NOMO-1 treated with dmso at 0.1 percent for 144 hours (cell line): ENCODE results near the gene PELI2.
"Not testable (repeated sequence)": the region's sequence is repeated elsewhere in the genome, so short reads cannot be mapped to it uniquely, and the experiment has no call there.

Experiments used
- DNase-seq: peaks from one replicate; lab custom pipeline; 2025; ENCODE audit not compliant: unreplicated experiment; lab: John Stamatoyannopoulos, UW

Gene PELI2

DNA sequence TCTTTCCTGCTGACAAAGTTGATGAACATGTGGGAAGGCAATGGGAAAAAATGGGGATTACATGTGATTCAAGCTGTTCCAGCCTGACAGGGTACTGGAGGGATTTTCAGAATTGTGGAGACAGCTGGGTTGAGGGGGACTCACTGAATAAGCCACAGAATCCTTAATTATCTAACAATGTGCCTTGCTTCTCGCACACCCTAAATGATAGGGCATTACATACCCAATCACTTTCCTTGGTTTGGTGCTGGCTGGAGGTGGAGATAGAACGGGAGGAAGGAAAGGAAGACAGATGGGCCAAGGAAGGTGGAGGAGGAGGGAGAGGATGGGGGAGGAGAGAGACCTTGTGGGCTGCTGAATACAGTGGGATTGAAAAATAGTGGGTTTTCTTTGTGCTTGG, 20.7 kb downstream of the PELI2 start:
- DNase-seq = no peak

DNA sequence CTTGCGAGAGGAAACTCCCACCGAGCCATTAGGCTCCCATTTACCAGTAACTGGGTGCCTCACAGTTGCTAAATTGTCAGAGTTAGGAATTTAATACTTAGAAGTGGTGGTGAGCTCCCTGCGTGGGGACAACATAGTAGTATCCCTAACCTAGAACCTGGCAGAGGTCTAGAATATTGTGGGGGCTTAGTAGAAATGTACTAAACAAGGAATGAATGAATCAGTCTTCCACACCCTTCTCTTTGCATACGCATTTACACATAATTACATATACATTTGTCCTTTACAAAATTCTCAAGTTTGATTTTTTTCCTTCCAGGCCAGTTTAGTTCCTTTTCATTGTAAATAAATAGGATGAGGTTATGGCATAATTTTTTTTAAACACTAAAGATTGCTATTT, 24.1 kb downstream of the PELI2 start:
- DNase-seq = no peak

GRCh38 chr14:56143025-56143424, 24.8 kb downstream of the PELI2 start:
- DNase-seq = no peak

DNA sequence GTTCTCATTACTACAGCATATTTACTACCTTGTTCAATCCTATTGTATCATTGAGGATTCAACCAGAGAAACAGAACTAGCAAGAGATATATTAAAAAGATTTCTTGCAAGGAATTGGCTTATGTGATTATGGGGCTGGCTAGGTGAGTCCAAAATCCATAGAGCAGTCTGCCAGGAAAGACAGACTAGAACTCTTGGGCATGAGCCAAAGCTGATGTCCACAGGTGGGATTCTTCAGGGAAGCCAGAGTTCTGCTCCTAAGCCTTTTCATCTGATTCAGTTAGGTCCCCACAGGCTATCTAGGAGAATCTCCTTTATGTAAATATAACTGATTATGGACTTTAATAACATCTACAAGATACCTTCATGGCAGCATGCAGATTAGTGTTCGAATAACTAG, 26.0 kb downstream of the PELI2 start:
- DNase-seq = no peak

- DNase-seq = no peak
These were observed 27.1 kb downstream of the PELI2 start for GRCh38 chr14:56145181-56145769.

DNA sequence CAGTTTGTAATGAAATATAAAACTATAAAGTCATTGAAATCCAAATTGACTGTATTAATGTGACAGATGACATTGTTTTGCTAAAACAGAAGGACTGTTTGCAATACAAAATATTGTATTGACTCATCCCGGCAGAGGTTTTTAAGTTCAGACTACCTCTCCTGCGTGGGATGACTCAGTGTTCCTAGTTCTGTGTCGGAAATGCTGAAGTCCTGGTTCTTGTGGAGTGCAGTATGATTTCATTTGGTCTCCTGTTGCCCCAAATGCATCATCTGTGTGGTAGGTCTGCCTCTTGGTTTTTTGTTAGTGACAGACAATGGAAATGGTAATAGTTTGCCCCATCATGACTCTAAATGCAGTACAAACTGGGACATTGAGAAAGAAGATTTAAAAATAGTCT, 27.8 kb downstream of the PELI2 start:
- no peak for DNase-seq

DNA sequence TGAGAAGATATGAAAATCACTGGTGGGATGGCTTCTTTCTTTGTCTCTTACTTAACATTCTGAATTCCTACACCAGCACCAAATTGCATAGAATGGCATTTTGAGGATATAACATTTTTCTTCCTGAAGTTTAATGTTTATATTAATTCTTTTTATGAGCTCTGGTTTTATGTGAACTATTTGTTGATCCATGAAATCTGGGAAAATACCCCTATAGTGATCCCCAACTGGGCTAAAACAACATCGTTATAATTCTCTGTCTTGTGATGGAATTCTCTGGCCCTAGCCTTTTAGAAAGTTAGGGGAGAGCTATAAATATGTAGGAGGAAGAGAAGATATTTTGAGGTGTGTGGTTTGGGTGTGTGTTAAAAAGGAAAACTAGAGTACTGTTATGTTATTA, 29.2 kb downstream of the PELI2 start:
- no peak for DNase-seq

GRCh38 chr14:56147986-56148901, 30.0 kb downstream of the PELI2 start:
- DNase-seq = peak; percentile 27

DNA sequence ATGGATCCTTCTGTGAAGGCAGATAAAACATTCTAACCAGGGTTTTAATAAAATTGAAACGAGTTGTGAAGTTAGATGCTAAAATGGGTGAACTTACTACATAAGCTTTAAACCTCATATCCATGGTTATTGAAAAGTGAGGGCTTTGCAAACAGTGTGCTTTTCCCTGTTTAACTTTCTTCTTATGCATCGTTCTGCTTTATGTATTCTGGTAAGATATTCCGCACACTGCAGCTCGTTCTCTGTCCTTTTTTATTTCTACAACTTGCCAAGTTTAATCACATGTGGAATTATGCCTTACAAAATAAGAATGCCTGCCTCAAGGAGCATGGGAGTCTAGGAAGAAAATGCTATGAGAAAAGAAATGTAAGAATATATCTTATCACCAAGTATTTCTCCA, 30.9 kb downstream of the PELI2 start:
- no peak for DNase-seq

GRCh38 chr14:56149995-56150394, 31.8 kb downstream of the PELI2 start:
- DNase-seq = no peak

GRCh38 chr14:56150645-56151345, 32.6 kb downstream of the PELI2 start:
- no peak for DNase-seq

DNA sequence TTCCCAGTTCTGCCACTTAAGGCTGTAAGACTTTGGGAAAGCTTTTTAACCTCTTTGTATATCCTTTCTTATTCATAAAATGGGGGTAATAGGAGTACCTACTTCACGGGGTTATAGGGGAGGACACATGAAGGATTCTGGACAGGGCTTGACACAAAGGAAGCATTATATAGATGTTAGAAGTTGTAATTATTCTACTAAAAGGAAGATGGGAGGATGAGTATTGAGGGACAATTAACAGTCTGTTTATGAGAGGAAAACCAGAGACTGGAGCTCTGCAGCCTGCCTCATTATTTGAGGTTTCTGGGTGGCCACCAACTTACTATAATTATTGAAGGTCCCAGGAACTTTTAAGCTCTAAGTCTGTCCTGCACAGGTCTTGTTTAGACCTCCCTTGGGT, 34.0 kb downstream of the PELI2 start:
- no peak for DNase-seq

- DNase-seq = no peak
These were observed 35.1 kb downstream of the PELI2 start for GRCh38 chr14:56153267-56153666.

GRCh38 chr14:56154321-56154720, 36.1 kb downstream of the PELI2 start:
- no peak for DNase-seq

DNA sequence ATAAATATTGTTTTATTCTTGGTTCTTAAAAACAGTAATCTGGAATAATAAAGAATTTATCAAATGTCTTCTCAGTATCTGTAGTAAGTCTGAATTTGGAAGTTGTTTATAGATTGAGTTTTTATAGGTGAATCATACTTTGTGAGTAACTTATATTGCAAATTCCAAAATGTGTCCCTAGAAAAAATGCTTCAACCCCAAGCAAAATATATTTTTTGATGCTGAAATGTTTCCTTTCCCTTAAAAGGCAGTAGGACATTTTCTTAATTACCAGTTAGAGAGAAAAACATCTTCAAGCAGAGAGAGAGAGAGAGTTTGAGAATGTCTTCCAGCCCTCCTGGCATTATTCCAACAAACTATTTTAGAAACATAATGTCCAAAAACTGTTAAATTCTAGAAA, 37.9 kb downstream of the PELI2 start:
- no peak for DNase-seq

DNA sequence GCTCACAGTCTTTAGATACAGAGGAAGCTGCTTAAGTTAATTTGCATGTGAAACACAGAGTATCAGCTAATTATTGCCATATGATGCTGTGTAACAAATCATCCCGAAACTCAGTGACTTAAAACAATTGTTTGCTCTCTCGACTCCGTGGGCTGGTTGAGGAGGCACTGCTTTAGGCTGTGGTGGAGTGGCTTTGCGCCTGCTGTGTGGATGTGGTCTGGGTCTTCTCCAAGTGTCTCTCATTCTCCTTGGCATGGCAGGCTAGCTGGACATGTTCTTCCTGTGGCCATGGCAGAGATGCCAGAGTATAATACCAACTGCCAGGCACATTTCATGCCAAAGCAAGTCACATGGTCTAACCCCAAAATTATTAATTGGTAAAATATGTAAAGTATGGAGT, 40.9 kb downstream of the PELI2 start:
- DNase-seq = no peak

- no peak for DNase-seq
These were observed 41.9 kb downstream of the PELI2 start for GRCh38 chr14:56160088-56160487.

DNA sequence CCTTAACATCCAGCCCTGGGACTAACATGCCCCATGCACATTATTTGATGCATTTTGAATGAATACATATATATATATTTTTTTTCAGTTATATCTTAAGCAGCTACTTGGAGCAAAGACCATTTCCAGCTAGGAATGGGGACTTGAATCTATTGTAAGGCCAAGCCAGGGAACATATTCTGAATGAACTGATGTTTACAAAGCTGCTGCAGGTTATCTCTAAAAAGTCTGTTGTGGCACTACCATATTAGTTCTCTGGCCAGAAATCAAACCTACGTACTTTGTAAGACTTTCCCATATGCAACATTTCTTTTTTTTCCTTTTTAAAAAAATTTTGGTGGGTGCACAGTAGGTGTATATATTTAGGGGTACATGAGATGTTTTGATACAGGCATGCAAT, 43.4 kb downstream of the PELI2 start:
- no peak for DNase-seq

DNA sequence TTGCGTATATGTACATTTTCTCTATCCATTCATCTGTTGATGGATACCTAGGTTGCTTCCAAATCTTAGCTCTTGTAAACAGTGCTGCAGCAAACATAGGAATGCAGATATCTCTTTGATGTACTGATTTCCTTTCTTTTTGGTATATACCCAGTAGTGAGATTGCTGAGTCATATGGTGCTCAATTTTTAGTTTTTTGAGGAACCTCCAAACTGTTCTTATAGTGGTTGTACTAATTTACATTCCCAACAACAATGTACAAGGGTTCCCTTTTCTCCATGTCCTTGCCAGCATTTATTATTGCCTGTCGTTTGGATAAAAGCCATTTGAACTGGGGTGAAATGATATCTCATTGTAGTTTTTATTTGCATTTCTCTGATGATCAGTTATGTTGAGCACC, 44.3 kb downstream of the PELI2 start:
- no peak for DNase-seq

DNA sequence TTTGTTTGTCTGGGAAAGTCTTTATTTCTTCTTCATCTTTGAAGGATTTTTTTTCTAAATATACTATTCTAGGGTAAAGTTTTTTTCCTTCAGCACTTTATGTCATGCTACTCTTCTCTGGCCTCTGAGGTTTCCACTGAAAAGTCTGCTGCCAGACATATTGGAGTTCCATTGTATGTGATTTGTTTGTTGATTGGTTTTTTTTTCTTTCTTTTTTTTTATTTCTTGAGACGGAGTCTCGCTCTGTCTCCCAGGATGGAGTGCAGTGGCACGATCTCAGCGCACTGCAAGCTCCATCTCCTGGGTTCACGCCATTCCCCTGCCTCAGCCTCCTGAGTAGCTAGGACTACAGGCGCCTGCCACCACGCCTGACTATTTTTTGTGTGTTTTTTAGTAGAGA, 48.4 kb downstream of the PELI2 start:
- not testable (repeated sequence) for DNase-seq

DNA sequence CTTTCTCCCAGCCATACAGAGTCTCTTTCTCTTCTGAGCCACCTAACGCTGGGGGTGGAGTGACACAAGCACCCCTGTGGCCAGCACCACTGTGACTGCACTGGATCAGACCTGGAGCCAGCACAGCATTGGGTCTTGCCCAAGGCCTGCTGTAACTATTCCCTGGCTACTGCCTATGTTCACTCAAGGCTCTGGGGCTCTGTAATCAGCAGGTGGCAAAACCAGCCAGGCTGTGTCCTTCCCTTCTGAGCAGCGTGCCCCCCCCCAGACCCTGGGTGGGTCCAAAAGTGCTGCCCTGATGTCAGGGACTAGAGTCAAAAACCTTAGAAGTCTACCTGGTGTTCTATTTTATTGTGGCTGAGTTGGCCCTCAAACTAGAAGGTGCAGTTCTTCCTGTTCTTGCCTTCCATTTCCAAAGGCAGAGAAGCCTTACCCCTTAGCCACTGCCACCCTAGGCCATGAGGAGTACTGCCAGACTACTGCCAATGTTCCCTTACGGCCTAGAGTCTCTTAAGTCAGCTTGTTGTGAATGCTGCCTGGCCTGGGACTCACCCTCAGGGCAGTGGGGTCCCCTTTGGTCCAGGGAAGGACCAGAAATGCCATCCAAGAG, 49.9 kb downstream of the PELI2 start:
- DNase-seq = no peak

DNA sequence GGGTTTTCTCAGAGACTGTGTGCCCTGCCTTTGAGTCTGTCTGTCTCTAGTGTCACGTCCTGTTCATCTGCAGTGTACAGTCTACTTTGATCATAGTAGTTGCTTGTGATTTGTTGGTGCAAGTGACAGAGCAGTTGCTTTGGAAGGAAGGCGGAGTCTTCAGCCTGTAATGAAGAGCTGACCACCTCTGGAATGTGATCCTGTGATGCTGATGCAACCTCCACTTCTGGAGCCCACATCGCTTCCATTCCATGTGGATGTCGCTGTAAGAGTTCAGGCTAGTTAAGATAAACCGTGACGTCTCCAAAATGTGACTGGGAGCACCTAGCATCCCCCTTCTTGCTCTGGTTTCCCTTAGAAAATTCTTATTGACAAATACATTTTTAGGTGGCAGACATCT, 51.8 kb downstream of the PELI2 start:
- DNase-seq = no peak
